IPS DF 19.7 (cell line): ENCODE data around the gene PROCR.
"Not testable (repeated sequence)": the region's sequence is repeated elsewhere in the genome, so short reads cannot be mapped to it uniquely, and the experiment has no call there.

Experiments
- DNase-seq: peaks from one replicate; pipeline ENCODE4 v3.0.0-alpha.2; 2013; ENCODE audit warnings: low read depth, low spot score

Gene PROCR

DNA sequence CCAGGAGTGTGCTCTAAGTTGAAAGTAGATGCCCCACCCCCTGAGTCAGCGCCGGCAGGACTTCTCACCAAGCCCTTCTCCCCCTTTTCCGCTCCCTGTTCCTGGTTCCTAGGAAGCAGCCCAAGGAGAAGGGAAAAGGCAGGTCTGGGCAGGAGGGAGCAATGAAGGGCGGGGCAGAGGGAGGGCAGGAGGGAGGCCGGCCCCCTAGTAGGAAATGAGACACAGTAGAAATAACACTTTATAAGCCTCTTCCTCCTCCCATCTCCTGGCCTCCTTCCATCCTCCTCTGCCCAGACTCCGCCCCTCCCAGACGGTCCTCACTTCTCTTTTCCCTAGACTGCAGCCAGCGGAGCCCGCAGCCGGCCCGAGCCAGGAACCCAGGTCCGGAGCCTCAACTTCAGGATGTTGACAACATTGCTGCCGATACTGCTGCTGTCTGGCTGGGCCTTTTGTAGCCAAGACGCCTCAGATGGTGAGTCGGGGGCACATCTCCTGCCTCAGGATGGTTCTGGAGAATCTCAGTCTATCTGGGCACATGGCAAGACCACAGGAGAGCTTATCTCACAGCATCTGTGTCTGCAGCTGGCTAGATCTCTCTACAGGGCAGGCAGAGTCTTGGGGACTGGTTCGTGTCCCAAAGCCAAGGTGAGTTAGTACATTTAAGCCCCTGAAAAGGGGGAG lies at the start of gene PROCR:
Gene PROCR (plus strand): TSS at position 320 of the 681 bp plus-strand sequence. CDS start 83 bp downstream, at position 403.
- DNase-seq, result peak; percentile 61

DNA sequence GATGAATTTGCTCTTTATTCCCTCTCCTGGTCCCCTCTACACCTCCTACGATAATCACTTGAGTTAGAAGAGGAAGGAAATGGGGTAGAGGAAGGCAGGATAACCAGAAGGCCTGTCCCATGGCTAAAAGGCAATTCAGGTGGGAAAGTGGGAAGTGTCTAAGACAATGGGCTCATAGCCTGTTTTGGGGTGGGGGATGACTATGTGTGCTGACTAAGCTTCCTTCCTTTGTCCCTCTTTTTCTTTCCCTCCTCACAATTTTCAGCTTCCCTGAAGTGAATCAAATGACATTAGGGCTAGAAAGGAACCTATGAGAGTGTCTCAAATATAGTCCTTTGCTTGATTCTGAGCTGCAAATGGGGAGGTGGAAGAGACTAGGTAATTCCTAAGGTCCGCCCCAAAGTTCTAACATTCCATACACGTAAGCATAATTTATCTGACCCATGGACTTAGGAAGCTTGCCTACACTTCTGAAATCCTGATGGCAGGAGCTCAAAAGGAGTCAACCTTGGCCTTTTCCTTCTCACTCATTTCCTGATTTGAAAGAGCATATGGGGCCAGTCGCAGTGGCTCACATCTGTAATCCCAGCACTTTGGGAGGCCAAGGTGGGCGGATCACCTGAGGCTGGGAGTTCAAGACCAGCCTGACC lies 49.0 kb upstream of the PROCR start:
- no peak for DNase-seq

DNA sequence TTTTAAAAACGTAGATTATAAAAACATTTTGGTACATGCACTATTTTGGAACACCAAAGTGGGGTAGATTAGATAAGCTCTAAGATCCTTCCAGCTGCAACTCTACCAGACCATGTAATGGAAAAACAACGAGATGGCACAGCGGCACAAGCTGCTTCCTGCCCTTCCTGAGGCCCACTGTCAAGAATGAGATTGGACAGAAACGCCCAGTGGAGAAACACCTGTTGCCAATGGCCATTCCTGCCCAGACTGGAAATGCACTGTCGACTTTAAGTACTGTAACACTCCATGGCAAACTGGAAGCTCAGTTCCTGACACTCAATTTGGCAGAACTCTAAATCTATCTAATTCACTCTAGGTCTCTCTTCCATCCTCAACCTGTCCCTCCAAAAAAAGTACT lies 46.1 kb upstream of the PROCR start:
- DNase-seq, result no peak

DNA sequence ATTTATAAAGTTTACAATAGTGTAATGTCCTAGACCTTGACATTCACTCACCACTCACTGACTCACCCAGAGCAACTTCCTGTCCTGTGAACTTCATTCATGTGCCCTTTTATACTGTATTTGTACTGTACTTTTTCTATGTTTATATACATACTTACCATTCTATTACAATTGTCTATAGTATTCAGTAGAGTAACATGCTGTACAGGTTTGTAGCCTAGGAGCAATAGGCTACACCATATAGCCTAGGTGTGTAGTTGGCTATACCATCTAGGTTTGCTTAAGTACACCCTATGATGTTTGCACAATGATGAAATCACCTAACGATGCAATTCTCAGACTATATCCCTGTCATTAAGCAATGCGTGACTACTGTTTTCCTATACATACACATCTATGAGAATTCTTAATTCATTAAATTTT lies 42.2 kb upstream of the PROCR start:
- no peak for DNase-seq

DNA sequence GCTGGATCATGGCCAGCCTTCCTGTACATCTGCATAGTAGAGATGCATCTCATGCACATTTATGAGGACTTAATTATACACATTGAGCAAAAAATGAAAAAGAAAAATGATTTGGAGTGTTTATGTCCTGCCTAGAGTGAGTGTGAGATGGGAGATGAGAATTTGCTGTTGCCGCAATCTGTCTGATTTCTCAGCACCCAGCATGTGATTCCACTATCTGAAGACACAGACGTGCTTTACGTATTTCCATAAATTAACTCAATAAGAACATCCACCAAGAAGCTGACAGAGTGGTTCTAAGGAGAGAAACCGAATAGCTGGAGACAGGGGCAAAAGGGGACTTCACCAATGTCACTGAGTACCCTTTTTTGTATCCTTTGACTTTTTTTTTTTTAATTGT lies 39.9 kb upstream of the PROCR start:
- DNase-seq, result no peak

DNA sequence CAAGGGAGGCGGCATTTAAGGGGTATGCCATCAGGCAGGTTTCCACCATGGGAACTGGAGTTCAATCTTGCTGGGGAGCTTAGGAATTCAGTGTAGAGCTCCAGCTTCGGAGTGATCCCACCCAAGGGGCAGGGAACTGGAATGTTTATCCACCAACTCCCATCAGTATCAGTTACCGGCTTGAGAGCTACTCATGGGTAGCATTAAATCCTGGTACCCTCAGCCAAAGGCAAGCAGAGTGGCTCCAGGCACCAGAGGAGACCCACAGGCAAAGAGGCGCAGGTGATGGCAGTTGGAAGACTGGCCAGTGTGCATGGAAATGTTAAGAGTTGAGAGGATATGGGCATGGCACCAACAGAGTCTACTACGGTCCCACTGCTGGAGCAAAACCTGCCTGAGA lies 38.8 kb upstream of the PROCR start:
- DNase-seq, result no peak

DNA sequence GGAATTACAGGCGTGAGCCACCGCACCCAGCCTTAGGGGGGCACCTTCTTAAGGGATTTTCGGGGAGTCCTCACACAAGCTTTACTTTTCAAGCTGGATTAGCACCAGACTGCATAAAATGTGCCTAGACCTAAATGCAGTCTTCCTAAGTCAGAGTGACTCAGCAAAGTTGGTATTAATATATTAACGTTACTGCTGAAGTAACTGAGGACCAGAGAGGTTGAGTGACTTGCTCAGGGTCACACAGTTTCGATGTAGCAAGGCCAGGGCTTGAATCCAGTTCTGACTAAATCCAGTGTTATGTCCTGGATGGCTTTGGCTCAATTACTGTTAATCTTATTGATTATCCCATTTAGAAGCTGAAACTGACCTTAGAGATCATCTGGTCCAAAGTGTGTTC lies 38.1 kb upstream of the PROCR start:
- no peak for DNase-seq

DNA sequence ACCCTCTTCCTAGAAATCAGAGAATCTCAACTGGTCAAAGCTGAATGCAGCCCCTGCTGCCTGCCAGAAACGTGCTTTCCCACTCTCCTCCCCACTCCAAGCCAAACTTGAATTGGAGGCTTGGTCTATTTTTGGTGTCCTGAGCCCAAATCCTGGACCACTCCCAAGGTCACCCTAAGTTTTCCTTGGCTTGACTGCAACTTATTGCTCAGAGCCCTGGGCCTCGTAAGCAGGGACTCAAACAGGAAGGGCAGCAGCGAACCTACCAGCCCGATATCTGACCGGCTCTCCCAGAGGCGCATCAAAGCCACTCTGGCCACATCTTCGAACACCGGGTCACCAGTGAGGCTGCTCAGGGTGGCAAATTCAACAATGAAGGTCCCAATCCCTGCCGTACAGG lies 37.4 kb upstream of the PROCR start:
- no peak for DNase-seq

DNA sequence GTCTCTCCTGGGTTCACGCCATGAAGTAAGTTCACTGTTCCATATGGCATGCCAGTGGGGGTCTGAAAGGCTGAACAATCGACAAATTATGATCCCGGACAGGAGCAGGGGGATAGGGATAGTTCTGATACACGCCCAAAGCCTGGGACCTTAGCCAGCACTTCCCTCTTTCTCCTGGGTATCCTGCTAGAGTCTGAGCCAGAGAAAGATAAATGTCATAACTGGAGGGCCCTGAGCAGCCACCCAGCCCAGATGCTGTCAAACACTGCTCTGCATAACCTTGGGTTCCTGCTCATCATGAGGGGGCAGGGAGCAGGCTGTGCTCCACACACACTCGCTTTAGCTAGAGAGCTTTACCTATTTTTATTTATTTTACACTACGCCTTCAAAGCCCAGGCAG lies 37.0 kb upstream of the PROCR start:
- DNase-seq, result no peak

DNA sequence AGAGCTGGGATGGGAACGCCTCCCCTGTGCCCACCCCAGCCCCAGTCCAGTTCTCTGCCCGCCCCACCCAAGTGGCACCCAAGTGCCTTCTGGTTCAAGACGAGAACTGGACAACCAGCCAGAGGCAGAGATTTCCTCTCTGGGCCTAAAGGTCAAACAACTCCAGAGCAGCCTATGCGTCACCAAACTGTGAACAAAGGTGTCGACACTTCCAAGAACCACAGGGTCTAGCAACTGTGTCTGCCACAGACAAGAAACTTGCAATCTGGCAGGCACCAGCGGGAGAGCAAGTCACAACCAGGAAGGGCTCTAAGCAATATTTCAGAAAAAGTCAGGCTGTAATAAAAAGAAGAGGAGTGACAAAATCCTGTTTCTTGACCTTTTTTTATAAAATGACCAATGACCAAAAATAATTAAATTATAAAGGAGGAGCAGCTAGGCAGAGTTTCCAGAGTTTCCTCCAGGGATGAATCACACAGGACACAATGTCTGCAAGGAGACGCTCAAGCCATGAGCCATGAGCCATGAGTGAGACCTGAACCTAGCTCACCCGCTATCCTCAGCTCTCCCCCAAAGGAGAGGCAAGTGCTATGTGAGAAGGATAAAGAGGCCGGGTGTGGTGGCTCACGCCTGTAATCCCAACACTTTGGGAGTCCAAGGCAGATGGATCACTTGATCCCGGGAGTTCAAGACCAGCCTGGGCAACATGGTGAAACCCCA lies 35.8 kb upstream of the PROCR start:
- no peak for DNase-seq

DNA sequence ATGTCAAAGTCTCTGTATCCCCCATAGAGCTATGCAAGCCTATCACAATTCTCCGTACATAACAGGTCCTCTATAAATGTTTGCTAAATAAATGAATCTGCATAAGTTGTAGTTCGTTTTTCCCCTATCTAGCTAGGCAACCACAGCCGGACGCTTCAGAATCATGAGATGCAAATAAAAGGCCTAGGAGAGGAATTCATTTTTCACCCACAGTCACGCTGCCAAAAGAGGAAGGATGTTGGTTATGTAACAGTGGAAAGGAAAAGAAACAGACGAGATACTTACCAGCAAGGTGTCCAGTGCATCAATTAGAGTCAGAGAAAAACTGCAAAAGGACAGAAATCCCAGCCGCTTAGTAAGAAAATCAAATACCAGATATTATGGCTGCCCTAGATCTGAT lies 27.2 kb upstream of the PROCR start:
- DNase-seq, result no peak

DNA sequence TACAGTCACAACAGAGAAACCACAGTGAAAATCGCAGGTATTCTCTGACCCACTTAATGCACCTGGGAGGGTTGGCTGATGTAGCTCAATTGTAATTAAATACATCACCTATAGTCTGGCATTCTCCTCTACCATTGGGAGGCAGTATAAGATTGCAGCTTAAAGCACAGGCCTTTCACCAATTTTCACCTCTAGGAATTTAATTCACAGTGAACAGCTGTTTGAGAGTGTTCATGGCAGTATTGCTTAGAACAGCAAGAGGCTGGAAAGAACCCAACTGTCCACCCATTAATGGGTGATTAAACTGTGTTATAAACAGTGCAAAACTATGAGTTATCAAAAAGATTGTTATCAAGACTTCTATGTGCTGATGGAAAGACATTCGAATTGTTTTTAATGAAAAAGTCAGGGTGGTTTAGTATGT lies 26.7 kb upstream of the PROCR start:
- DNase-seq, result no peak

DNA sequence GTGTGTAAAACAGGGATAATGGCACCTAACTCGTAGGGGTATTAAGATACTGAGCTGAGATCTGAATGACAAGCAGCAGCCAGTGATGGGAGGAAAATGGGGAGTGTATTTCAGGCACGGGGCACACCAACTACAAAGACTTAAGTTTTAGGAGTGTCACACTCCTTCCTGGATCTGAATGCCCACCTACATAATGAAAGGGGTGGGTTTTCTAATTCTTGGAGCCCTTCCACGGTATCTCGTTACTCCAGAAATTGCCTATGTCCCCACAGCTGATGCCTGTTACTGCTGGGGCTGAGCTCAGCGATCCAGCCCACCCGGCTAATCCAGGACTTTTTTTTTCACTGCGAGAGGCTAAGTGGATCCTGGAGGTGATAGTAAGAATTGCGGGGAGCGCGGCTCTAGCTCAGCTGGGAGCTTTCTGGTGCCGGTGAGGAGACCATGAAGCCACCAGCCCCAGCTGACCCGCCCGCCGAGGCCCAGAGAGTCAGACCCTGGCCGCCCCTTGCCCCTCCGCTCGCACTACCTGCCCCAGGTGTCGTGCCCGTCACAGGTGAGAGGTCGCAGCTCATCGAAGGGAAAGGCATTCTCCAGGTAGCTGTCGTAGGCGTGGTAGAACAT lies 25.5 kb upstream of the PROCR start:
- DNase-seq, result no peak

DNA sequence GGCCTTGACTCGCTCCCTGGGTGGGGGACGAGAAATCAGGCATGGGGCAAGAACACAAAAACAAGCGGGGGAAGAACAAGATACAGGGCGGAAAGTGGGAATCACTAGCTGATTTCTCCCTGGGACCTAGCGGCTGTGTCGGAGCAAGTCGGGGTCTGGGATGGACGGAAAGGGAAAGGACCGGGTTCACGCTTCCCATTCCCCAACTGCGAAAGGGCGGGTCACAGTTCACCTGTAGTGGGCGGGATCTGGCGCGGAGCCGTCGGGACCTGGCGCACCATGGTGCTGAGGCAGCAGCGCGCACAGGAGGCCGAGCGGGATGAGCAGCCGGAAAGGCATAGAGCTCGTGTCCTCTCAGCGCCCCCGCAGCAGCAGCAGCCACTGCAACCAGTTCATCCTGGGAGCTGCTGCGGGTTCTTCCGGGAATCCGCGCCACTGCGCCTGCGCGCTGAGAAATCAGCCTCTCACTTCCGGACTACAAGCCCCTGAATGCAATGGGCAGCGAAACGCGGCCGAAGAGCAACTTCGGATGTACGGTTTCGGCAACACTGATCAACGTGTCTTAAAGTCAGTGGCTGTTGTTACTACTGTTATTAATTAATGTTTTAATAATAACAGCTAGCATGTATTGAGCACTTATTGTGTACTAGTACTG lies 24.8 kb upstream of the PROCR start, which contains the start of gene EDEM2:
Gene EDEM2 (minus strand): TSS at position 417 of the 655 bp plus-strand sequence. CDS start 78 bp downstream, at position 339.
- DNase-seq, result peak; percentile 93

DNA sequence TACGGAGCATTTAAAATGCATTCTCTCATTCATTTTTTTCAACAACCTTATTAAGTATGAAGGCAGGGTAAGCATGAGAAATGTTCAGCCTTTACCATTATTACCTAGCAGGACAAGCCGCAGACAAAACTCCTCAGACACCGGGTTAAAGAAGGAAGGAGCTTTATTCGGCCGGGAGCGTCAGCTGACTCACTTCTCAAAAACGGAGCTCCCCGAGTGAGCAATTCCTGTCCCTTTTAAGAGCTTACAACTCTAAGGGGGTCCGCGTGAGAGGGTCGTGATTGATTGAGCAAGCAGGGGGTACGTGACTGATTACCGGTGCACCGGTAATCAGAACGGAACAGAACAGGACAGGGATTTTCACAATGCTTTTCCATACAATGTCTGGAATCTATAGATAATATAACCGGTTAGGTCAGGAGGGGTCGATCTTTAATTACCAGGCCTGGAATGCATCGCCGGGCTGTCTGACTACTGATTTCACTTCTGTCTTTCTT lies 24.2 kb upstream of the PROCR start:
- DNase-seq, result not testable (repeated sequence)

DNA sequence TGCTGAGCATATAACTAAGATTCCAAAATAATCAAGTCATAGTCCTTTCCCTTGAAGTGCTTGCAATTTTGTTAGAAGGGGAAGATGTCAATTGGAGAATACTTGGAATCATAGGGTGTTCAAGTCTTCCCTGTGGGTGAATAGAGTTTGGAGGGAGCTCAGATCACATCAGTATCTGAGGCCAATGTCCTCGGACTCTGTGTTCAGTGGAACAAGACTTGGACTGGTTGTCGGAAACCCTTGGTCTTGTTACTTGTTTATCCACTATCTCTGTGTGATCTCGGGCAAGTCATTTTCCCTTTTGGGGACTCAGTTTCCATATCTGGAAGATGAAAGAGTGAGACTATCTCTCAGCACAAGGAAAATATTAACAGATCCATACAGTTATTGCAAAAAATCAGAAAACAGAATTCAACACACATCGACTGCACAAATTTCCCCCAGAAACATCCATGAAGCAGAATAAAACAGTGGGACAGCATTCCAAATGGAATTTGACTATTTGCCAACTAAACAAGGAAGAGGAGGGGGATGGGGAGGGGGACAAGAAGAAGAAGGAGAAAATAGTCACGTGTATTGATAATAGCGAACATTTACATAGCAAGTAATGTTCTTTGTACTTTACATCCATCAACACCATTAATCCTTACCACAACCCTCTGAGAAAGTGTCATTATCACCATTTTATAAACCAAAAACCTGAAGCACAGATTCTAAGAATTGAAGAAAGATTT lies 20.9 kb upstream of the PROCR start:
- DNase-seq, result no peak

DNA sequence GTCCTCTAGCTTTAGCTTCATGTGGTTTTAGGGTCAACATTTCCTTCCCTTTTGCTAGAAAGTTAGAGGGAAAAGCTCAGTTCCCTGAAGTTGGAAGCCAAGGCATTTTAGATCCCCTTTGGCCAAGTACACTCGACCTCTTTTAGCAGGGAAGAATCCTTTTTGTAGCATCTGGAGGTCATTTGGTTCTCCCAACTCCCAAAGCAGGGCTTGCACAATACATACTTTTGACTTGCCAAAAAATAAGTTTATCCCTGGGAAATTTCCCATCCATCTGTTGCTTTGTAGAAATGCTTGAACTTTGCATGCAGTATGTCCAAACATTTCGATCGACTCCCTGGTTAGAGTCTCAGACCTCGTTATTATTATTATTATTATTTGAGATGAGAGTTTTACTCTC lies 20.1 kb upstream of the PROCR start:
- DNase-seq, result no peak

DNA sequence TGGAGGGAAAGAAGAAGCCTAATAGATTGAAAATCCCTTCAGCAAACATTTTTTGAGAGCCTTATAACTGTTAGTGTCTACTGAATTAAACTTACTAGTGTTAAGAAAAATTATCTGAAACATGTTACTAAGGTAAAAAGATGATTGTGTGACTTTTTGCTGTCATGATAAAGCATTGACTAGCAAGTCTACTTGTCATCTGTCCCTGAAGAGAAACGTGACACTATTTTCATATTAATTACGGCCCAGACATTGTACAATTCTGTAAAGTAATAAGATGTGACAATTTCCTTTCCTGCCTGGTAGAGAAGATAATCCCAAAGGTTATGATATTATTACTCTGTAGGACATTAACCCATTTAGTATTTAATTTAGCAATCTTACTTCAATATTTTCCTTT lies 15.9 kb upstream of the PROCR start:
- no peak for DNase-seq

DNA sequence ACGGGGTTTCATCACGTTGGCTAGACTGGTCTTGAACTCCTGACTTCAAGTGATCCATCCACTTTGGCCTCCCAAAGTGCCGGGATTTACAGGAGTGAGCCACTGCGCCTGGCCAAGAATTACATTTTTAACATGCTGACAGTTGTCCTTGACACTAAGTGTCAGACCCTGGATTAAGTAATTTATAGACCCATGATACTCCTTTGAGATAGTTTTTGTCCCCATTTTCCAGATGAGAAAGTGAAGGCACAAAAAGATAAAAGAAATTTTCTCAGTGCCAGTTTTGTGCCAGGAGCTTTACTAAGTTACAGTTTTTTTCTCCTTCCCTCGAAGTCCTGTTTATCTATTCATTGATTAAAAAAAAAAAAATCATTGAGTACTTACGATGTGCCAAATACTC lies 14.9 kb upstream of the PROCR start:
- DNase-seq, result no peak

DNA sequence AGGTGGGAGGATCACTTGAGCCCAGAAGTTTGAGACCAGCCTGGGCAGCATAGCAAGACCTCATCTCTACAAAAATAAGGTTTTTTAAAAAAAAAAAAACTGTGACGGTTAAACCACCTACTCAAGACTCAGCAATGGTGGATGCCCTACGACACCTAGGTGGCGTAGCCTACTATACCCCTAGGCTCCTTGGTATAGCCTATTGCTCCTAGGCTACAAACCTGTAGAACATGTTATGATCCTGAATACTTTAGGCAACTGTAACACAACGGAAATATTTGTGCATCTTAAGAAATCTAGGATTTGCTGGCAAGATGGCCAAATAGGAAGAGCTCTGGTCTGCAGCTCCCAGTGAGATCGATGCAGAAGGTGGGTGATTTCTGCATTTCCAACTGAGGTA lies 11.5 kb upstream of the PROCR start:
- not testable (repeated sequence) for DNase-seq

DNA sequence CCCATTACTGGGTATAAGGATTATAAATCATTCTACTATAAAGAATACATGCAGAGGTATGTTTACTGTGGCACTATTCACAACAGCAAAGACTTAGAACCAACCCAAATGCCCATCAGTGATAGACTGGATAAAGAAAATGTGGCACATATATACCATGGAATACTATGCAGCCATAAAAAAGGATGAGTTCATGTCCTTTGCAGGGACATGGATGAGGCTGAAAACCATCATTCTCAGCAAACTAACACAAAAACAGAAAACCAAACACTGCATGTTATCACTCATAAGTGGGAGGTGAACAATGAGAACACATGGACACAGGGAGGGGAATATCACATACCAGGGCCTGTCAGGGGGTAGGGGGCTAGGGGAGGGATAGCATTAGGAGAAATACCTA lies 7.3 kb upstream of the PROCR start:
- DNase-seq, result not testable (repeated sequence)
